Raji (cell line): ENCODE measurements around the gene KRT24.
A peak's percentile ranks its signal among the peaks of the same experiment; 100 is the strongest.

Source experiments
- POLR2A ChIP-seq: IDR thresholded peaks from 2 replicates; pipeline ENCODE4 v1.6.1; 2011; ENCODE audit warnings: low read depth, low read length, control low read depth; ENCODE audit not compliant: insufficient read depth

The KRT24 gene

DNA sequence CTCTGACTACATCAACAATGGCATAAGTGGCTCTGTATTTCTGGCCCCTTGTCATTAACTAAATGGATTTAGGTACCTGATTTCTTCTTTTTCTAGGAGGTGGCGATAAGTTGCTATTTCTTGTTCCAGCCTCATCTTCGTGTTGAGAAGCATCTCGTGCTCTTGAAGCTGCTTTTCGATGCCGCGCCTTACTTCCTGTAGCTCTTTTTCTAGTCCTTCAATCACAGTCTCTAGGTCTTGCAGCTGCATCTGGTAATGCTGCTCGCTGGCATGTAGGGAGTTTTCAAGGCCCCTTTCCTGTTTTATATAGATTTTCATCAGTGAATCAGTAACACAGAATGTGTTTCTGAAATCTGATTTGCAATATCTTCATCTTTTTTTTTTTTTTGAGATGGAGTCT, 43.6 kb downstream of the KRT24 start:
- no peak for TF ChIP-seq POLR2A

DNA sequence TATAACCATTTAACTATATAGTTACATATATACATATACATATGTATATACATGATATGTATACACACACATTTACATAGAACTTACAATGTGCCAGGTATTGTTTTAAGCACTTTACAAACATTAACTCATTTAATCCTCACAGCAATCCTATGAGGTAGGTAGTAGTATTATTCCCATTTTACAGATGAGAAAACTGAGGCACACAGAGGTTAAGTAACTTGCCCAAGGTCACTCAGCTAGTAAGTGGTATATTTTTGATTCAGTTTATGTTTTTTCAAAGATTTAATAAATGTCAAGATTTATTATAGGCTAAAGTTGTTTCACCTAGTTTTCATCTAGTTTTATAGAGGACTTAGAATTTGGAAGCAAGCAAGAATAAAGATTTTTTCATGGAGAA, 45.2 kb downstream of the KRT24 start:
- no peak for TF ChIP-seq POLR2A

DNA sequence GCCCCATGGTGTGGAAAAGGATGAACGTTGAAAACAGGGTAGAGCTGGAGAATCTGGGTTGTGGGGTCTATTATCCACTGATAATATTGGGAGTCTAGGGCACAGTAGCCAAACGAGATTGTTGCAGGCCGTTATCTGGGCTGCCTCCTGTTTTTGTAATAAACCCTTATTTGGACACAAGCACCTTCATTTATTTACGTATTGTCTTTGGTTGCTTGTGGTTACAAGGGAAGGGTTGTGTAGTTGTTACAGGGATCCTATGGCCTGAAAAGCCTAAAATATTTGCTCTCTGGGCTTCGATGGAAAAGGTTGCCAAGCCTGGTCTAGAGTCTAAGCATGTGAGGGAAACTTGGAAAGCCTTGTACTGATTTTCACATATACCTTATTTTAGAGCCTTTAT, 51.6 kb downstream of the KRT24 start:
- no peak for TF ChIP-seq POLR2A

DNA sequence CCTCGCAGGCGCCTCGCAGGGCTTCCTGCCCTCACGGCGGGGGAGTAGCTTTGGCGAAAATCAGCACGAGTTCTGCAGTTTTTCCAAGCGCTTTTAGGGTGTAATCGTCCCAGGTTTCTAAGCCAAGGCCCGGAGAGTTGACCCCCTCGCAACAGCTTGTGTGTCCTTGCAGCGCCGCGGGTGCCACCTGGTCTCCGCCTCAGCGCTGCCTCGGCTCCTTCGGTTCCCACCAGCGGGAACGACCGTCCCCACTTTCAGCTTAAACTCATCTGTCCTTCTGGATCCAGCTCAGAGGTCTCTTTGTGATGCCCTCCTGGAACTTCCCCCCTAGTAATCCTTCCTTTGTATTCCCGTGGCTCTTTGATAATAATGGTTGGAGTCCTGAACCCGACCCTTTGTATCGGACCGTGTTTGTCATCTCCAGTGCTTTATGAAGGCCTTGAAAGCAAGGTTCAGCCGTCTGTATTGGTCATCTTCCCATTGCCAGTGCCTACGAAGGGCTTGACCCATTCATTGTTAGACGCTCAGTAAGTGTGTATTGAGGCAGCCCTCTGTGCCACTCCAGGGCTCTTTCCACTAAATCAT, 55.1 kb downstream of the KRT24 start:
- TF ChIP-seq POLR2A: 0 out of 2 replicates have a peak, but pooled peaks have one; percentile 24
